Common myeloid progenitor, CD34-positive (primary cell): ENCODE measurements around the gene RNF144A.

Experiments used
- CTCF ChIA-PET: fragments of 350-600 bp; sonication (Branson Sonifier 250); formaldehyde crosslinking; loops from one replicate; lab custom pipeline; 2021; ENCODE audit warnings: antibody characterized with exemption; lab: Charles Lee
- POLR2A ChIA-PET: fragments of 350-600 bp; sonication (Branson Sonifier 250); formaldehyde crosslinking; loops from one replicate; lab custom pipeline; 2021; ENCODE audit warnings: antibody characterized with exemption; lab: Charles Lee
- DNase-seq, 3 donors: peaks; one replicate each; pipeline versions ENCODE4 v3.0.0 to v3.0.0-alpha.2; 2013
- H3K27ac ChIP-seq, 2 experiments: 1 replicate in 1 of 2; 2 replicates in 1 of 2; pipeline ENCODE4 v1.7.0; 2013; ENCODE audit warnings: inconsistent platforms in 2 of 2, low read length in 2 of 2, mild to moderate bottlenecking in 2 of 2, low read depth in 1 of 2, moderate library complexity in 1 of 2; ENCODE audit not compliant: severe bottlenecking in 2 of 2, insufficient read depth in 1 of 2, poor library complexity in 1 of 2
- H3K27me3 ChIP-seq, 5 experiments: replicated peaks in 2 of 5; 1 replicate in 3 of 5; 2 replicates in 2 of 5; pipeline versions ENCODE4 v1.6.1 to v1.7.0; 2013; ENCODE audit warnings: low read length in 4 of 5, mild to moderate bottlenecking in 2 of 5, moderate library complexity in 2 of 5, inconsistent platforms in 1 of 5; ENCODE audit not compliant: insufficient read depth in 5 of 5, control insufficient read depth in 4 of 5
- H3K36me3 ChIP-seq, 4 experiments: 1 replicate in 2 of 4; 2 replicates in 2 of 4; pipeline versions ENCODE4 v1.6.1 to v1.7.0; 2013; ENCODE audit warnings: low read length in 3 of 4, control low read depth in 1 of 4, mild to moderate bottlenecking in 1 of 4; ENCODE audit not compliant: control insufficient read depth in 4 of 4, insufficient read depth in 4 of 4
- H3K4me1 ChIP-seq, 4 experiments: 1 replicate in 3 of 4; 2 replicates in 1 of 4; pipeline versions ENCODE4 v1.6.1 to v1.7.1; 2013; ENCODE audit warnings: low read length in 3 of 4, mild to moderate bottlenecking in 3 of 4, control low read depth in 1 of 4, inconsistent platforms in 1 of 4, moderate library complexity in 1 of 4; ENCODE audit not compliant: control insufficient read depth in 4 of 4, insufficient read depth in 4 of 4; ENCODE audit errors: control extremely low read depth in 1 of 4
- H3K4me3 ChIP-seq, 7 experiments: 1 replicate in 4 of 7; 2 replicates in 3 of 7; pipeline versions ENCODE4 v1.5.1 to v1.7.0; 2013; ENCODE audit warnings: mild to moderate bottlenecking in 7 of 7, low read length in 6 of 7, moderate library complexity in 6 of 7, inconsistent platforms in 2 of 7, low read depth in 2 of 7, control low read depth in 1 of 7; ENCODE audit not compliant: insufficient read depth in 4 of 7, control insufficient read depth in 1 of 7; ENCODE audit errors: extremely low read depth in 1 of 7
- H3K9me3 ChIP-seq, 5 experiments: 1 replicate in 4 of 5; 2 replicates in 1 of 5; pipeline versions ENCODE4 v1.6.1 to v1.7.1; 2013; ENCODE audit warnings: low read length in 4 of 5, mild to moderate bottlenecking in 2 of 5, inconsistent platforms in 1 of 5, low read depth in 1 of 5, moderate library complexity in 1 of 5; ENCODE audit not compliant: control insufficient read depth in 4 of 5, insufficient read depth in 2 of 5; ENCODE audit errors: control extremely low read depth in 1 of 5
- WGBS: methylation state at CpG from one replicate; pipeline ENCODE4 v1.1.5; 2013; ENCODE audit not compliant: insufficient coverage; 5-methylcytosine and 5-hydroxymethylcytosine counted together

Gene RNF144A

GRCh38 chr2:7009207-7009911 is 92.1 kb downstream of the RNF144A start:
- no peak for DNase-seq
- 99% methylated on average over 8 of the region's 11 CpGs for WGBS
- Histone ChIP-seq H3K27ac (no peak overlapping the region), H3K4me1 (peaks cover 12 to 68% (median 56%) of the 10 kb centered on the region in 4 experiments), H3K36me3 (peaks cover 0 to 37% (median 0%) of the 10 kb centered on the region in 4 experiments), H3K27me3 (no peaks in the 10 kb centered on the region), H3K4me3 (no peak overlapping the region), H3K9me3 (no peaks in the 10 kb centered on the region)
- ChIA-PET CTCF (interaction anchor here (0.6 to 2.4 kb wide), 12 partner anchors 9 to 143 kb away, joined by 3 to 12 read pairs (median 3); partner anchors contain the start of gene RNF144A), POLR2A (no interaction called here)

GRCh38 chr2:7010391-7011054 is 93.3 kb downstream of the RNF144A start:
- POLR2A ChIA-PET, result no interaction called here
- Histone ChIP-seq H3K36me3 (peaks cover 0 to 41% (median 0%) of the 10 kb centered on the region in 4 experiments), H3K9me3 (no peaks in the 10 kb centered on the region), H3K27me3 (no peaks in the 10 kb centered on the region), H3K4me1 (peaks cover 16 to 69% (median 56%) of the 10 kb centered on the region in 4 experiments), H3K27ac (no peak overlapping the region), H3K4me3 (no peak overlapping the region)
- CTCF ChIA-PET, result interaction anchor here (1.3 to 1.5 kb wide), 3 partner anchors 7 to 94 kb away, joined by 3 read pairs; partner anchors contain the start of gene RNF144A
- DNase-seq, result no peak
- 69% methylated on average over 9 of the region's 10 CpGs for WGBS

- Histone ChIP-seq H3K36me3 (peaks cover 0 to 43% (median 0%) of the 10 kb centered on the region in 4 experiments), H3K27ac (no peak overlapping the region), H3K4me1 (peaks cover 16 to 60% (median 48%) of the 10 kb centered on the region in 4 experiments), H3K4me3 (no peak overlapping the region), H3K27me3 (no peaks in the 10 kb centered on the region), H3K9me3 (no peaks in the 10 kb centered on the region)
- 100% methylated on average over 3 of the region's 7 CpGs for WGBS
- CTCF ChIA-PET, result interaction anchor here (1.3 to 1.5 kb wide), 2 partner anchors 84 to 114 kb away, joined by 3 to 6 read pairs; no protein-coding TSS in a partner anchor
- no peak for DNase-seq
- POLR2A ChIA-PET, result no interaction called here
Observed at GRCh38 chr2:7011356-7012083, 94.3 kb downstream of the RNF144A start.

- Histone ChIP-seq H3K4me3 (no peak overlapping the region), H3K27ac (no peak overlapping the region), H3K27me3 (no peaks in the 10 kb centered on the region), H3K4me1 (peaks cover 11 to 58% (median 43%) of the 10 kb centered on the region in 4 experiments), H3K9me3 (no peaks in the 10 kb centered on the region), H3K36me3 (peaks cover 0 to 44% (median 0%) of the 10 kb centered on the region in 4 experiments)
- ChIA-PET POLR2A (no interaction called here), CTCF (interaction anchor here (1.3 to 1.5 kb wide), 2 partner anchors 84 to 114 kb away, joined by 3 to 6 read pairs; no protein-coding TSS in a partner anchor)
- 98% methylated on average over 6 of the region's 6 CpGs for WGBS
- no peak for DNase-seq
Observed at GRCh38 chr2:7012141-7012764, 95.0 kb downstream of the RNF144A start.

- Histone ChIP-seq H3K27ac (no peak overlapping the region), H3K4me3 (no peak overlapping the region), H3K4me1 (peaks cover 10 to 44% (median 30%) of the 10 kb centered on the region in 4 experiments), H3K27me3 (no peaks in the 10 kb centered on the region), H3K36me3 (peaks cover 2 to 54% (median 5%) of the 10 kb centered on the region in 4 experiments), H3K9me3 (no peaks in the 10 kb centered on the region)
- ChIA-PET CTCF (interaction anchor here (0.6 to 4.3 kb wide), 22 partner anchors 9 to 121 kb away, joined by 3 to 18 read pairs (median 4); partner anchors contain the start of gene RNF144A), POLR2A (interaction anchor here (1.2 kb wide), 1 partner anchor 9 kb away, joined by 3 read pairs; no protein-coding TSS in a partner anchor)
- DNase-seq, result no peak
- no CpG with 5 or more reads among the region's 3 CpGs for WGBS
Observed at GRCh38 chr2:7013471-7014160, 96.4 kb downstream of the RNF144A start.

- POLR2A ChIA-PET, result interaction anchor here (1.2 kb wide), 1 partner anchor 9 kb away, joined by 3 read pairs; no protein-coding TSS in a partner anchor
Observed at GRCh38 chr2:7014174-7014640, 97.0 kb downstream of the RNF144A start.

More at GRCh38 chr2:7014174-7014640, 97.0 kb downstream of the RNF144A start:
- CTCF ChIA-PET, result interaction anchor here (0.6 to 4.3 kb wide), 22 partner anchors 8 to 122 kb away, joined by 3 to 18 read pairs (median 4); partner anchors contain the start of gene RNF144A
- H3K4me3 ChIP-seq, result no peak overlapping the region
- peaks cover 10 to 40% (median 27%) of the 10 kb centered on the region in 4 experiments for H3K4me1 ChIP-seq
- peaks cover 7 to 54% (median 9%) of the 10 kb centered on the region in 4 experiments for H3K36me3 ChIP-seq
- no peaks in the 10 kb centered on the region for H3K9me3 ChIP-seq
- no peak overlapping the region for H3K27ac ChIP-seq
- no peaks in the 10 kb centered on the region for H3K27me3 ChIP-seq
- 61% methylated on average over 4 of the region's 5 CpGs for WGBS
- DNase-seq, result peak; percentile 56 to 80 (median 75)
